RWPE2 (cell line): ENCODE results near the gene CDC42BPA.
"Not testable (repeated sequence)": the region's sequence is repeated elsewhere in the genome, so short reads cannot be mapped to it uniquely, and the experiment has no call there.

Source experiments
- ATAC-seq: fragments of 200-7000 bp; cut with Tn5 transposase; 3 replicates; pipeline ENCODE4 v1.9.1; 2021; ENCODE audit warnings: low read depth
- DNase-seq: peaks from one replicate; pipeline ENCODE4 v3.0.0-alpha.2; 2020; ENCODE audit warnings: low spot score
- H3K27ac ChIP-seq: fragments of 450-650 bp; 2 replicates; pipeline ENCODE4 v1.5.1; 2017; ENCODE audit warnings: mild to moderate bottlenecking; ENCODE audit not compliant: poor library complexity, severe bottlenecking
- H3K27me3 ChIP-seq: fragments of 250-450 bp; sonication (Bioruptor Pico); 2 replicates; pipeline ENCODE4 v1.5.1; 2021; ENCODE audit warnings: mild to moderate bottlenecking, moderate library complexity; ENCODE audit not compliant: insufficient read depth, poor library complexity, severe bottlenecking
- H3K36me3 ChIP-seq: fragments of 250-450 bp; sonication (Bioruptor Pico); 2 replicates; pipeline ENCODE4 v1.5.1; 2020; ENCODE audit warnings: low read depth, mild to moderate bottlenecking, moderate library complexity
- H3K4me1 ChIP-seq: fragments of 250-450 bp; sonication (Bioruptor Pico); 2 replicates; pipeline ENCODE4 v1.5.1; 2021; ENCODE audit warnings: mild to moderate bottlenecking, moderate library complexity; ENCODE audit not compliant: insufficient read depth, poor library complexity, severe bottlenecking
- H3K4me3 ChIP-seq: fragments of 250-450 bp; sonication (Bioruptor Pico); 2 replicates; pipeline ENCODE4 v1.5.1; 2021; ENCODE audit warnings: mild to moderate bottlenecking, moderate library complexity; ENCODE audit not compliant: severe bottlenecking
- H3K9me3 ChIP-seq: fragments of 250-450 bp; sonication (Bioruptor Pico); 2 replicates; pipeline ENCODE4 v1.5.1; 2021; ENCODE audit warnings: mild to moderate bottlenecking, moderate library complexity; ENCODE audit not compliant: severe bottlenecking
- TF ChIP-seq, protein P1 (sequence below): fragments of 450-650 bp; IDR thresholded peaks from one replicate; pipeline ENCODE4 v1.5.1; 2017; ENCODE audit warnings: mild to moderate bottlenecking, moderate library complexity; ENCODE audit not compliant: poor library complexity, severe bottlenecking

CDC42BPA gene

DNA sequence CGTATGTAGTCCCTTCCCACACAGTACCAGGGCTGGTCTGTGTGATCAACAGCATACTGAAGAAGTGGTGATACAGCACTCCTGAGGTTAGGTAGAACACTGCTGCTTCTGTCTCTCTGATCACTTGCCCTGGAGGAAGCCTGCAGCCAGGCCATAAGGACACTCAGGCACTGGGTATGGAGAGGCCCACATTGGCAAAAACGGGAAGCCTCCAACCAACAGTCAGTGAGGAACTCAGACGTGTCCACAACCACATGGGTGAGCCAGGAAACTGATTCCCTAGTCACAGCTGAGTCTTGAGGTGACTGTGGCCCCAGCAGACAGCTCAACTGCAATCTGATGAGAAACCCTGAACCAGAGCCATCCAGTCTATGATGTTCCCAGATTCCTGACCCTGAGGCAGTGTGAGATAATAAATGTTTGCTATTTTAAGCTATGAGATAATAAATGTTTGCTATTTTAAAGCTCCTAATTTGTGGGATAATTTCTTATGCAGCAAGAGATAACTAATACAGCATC is 315.7 kb downstream of the CDC42BPA start:
- ATAC-seq = no peak
- no peaks in the 10 kb centered on the region for H3K27me3 ChIP-seq
- DNase-seq = no peak
- H3K4me3 ChIP-seq = no peak overlapping the region
- no peaks in the 10 kb centered on the region for H3K4me1 ChIP-seq
- no peaks in the 10 kb centered on the region for H3K36me3 ChIP-seq
- H3K9me3 ChIP-seq = no peaks in the 10 kb centered on the region
- TF ChIP-seq, protein P1, sequence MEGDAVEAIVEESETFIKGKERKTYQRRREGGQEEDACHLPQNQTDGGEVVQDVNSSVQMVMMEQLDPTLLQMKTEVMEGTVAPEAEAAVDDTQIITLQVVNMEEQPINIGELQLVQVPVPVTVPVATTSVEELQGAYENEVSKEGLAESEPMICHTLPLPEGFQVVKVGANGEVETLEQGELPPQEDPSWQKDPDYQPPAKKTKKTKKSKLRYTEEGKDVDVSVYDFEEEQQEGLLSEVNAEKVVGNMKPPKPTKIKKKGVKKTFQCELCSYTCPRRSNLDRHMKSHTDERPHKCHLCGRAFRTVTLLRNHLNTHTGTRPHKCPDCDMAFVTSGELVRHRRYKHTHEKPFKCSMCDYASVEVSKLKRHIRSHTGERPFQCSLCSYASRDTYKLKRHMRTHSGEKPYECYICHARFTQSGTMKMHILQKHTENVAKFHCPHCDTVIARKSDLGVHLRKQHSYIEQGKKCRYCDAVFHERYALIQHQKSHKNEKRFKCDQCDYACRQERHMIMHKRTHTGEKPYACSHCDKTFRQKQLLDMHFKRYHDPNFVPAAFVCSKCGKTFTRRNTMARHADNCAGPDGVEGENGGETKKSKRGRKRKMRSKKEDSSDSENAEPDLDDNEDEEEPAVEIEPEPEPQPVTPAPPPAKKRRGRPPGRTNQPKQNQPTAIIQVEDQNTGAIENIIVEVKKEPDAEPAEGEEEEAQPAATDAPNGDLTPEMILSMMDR = no peak
- no peak overlapping the region for H3K27ac ChIP-seq

DNA sequence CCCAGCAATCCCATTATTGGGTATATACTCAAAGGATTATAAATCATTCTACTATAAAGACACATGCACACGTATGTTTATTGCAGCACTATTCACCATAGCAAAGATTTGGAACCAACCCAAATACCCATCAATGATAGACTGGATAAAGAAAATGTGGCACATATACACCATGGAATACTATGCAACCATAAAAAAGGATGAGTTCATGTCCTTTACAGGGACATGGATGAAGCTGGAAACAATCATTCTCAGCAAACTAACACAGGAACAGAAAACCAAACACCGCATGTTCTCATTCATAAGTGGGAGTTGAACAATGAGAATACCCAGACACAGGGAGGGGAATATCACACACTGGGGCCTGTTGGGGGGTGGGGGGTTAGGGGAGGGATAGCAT is 318.7 kb downstream of the CDC42BPA start:
- not testable (repeated sequence) for H3K27ac ChIP-seq, ATAC-seq, DNase-seq, H3K9me3 ChIP-seq, H3K4me3 ChIP-seq, H3K27me3 ChIP-seq, H3K4me1 ChIP-seq, H3K36me3 ChIP-seq

DNA sequence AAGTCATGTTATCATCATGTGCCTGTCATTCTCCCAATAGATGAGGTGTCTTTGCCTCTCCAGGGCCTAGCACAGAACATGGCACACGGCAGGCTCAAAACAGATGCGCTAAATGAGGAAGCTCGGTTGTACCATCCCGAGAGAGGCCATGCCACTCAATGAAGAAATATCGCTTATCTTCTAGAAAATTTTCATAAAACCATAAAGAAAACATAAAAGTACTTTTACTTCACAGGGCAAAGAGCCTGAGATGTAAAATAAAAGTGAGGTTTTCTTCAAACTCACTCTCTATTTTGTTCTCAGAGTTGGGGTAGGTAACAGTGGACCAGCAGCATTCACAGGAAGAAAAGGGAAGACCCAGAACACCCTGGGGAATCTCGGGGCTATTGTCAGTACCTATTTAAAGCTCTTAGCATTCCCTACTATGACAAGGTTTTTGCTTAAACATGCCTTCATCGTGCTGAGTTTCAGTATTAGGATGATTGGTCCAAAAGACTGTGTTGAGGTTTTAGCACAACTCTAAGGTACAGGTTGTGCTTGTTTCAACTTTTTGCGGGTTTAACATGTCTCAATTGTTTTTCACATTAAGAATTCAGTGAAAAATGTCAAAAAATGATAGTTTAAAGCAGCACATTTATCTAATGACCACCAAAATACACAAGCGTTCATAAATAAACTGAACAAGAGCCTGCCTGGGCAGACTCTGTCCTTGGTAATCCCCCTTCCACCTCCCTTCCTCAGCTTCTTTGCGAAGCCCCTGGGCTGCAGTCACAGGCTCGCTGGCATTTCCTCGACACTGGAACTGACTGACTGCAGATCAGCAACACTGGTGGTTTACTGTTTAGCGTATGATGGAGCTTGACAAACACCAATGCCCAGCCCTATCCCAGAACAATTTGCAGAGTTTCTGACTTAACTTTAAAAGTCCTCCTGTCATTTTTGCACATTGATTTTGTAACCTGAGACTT is 322.6 kb downstream of the CDC42BPA start:
- H3K4me3 ChIP-seq = no peak overlapping the region
- H3K27ac ChIP-seq = no peak overlapping the region
- no peaks in the 10 kb centered on the region for H3K27me3 ChIP-seq
- no peaks in the 10 kb centered on the region for H3K4me1 ChIP-seq
- no peaks in the 10 kb centered on the region for H3K9me3 ChIP-seq
- TF ChIP-seq, protein P1 = no peak
- DNase-seq = no peak
- no peaks in the 10 kb centered on the region for H3K36me3 ChIP-seq
- ATAC-seq = no peak

DNA sequence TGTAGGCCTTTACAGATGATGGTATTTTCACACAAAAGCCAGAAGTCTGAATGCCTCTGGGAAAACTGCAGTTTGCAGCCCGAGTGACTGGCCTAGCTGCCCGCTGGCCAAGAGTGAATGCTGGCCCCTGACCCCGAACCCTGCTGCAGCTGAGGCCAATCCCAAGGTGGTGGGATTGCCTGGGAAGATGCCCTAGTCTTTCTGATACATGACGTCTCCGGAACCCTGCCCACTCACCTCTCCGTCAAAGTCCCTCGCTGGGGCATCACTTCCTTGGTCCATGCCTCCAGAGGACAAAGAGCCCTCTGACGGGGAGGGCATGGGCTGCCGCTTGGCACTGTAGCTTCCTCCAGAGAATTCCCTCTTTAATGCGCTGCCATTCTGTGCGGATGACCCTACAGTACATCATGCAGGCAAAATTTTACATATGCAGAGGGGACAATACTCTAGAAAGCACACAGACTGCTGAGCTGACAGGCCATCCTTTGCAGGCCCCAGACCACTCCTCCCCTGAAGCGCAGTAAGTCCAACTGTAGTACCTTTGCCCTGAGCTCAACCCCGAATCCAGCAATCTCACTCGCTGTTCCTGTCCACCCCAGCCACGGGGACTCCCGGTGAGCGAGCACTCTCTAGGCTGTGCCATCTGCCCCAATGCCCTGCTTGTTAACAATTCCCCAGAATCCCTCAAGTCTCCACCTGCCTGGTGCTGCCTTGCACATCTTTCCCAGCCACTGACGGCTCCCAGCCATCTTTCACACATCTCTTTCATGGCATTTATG is 323.5 kb downstream of the CDC42BPA start:
- Histone ChIP-seq H3K4me3 (no peak overlapping the region), H3K9me3 (no peaks in the 10 kb centered on the region), H3K36me3 (no peaks in the 10 kb centered on the region), H3K27ac (no peak overlapping the region), H3K4me1 (no peaks in the 10 kb centered on the region), H3K27me3 (no peaks in the 10 kb centered on the region)
- DNase-seq (no peak), ATAC-seq (no peak)
- TF ChIP-seq, protein P1 = no peak

DNA sequence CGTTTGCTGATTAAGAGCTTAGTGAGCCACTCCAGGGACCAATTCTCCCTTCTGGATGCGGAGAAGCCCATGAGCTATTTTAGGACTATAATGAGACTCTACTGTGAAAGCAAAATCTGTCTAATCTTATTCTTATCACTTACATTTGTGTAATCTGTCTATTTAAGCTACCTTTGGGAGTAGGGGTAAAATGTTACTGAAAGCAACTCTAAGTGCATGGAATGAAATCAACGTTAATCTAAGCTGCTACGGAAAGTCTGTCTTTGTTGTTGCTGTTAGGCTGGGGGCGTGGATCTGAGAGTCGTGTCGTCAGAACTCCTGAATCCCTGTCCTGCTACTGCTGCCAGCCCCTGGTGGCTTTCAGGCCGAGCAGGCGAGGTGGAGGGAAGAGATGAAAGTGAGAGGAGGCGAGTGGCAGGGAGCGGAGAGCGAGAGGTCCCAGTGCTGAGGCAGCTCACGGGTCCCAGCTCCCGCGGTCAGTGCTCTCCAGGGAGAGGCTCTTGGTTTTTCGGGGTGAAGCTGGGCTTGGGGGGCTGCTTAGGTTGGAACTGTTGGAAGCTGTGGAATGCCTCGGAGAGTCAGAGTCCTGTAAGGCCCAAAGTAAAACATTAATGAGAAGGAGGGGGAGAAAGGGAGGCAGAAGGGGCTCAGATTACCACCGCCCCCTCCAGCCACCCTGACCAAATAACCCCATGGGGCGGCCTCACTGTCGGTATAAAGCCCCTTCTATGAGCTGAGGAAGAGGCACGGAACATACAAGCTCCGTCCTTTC is 324.3 kb downstream of the CDC42BPA start:
- ATAC-seq (no peak), DNase-seq (no peak)
- Histone ChIP-seq H3K27me3 (no peaks in the 10 kb centered on the region), H3K36me3 (no peaks in the 10 kb centered on the region), H3K4me3 (no peak overlapping the region), H3K9me3 (no peaks in the 10 kb centered on the region), H3K4me1 (no peaks in the 10 kb centered on the region), H3K27ac (no peak overlapping the region)
- TF ChIP-seq, protein P1 = no peak
